HepG2 (cell line): ENCODE results near the gene DPM2. TPM values are rescaled to one million over a fixed set of nuclear protein-coding genes. Genes with fewer than 3 reads are reported as not detected.
A peak's percentile ranks its signal among the peaks of the same experiment; 100 is the strongest.

Source experiments
- DRAP1 ChIP-seq: IDR thresholded peaks from 2 replicates; pipeline ENCODE4 v1.6.1; 2016; ENCODE audit warnings: missing genetic modification reagents, missing compliant biosample characterization
- ELK4 ChIP-seq: sonication (generic); formaldehyde crosslinking; IDR thresholded peaks from 2 replicates; pipeline ENCODE4 v1.9.0; 2021; ENCODE audit warnings: missing genetic modification reagents, borderline replicate concordance
- HDAC1 ChIP-seq: sonication (generic); formaldehyde crosslinking; IDR thresholded peaks from 2 replicates; pipeline ENCODE4 v1.5.1; 2020; ENCODE audit warnings: mild to moderate bottlenecking, missing genetic modification reagents
- ZNF124 ChIP-seq: sonication (generic); formaldehyde crosslinking; IDR thresholded peaks from 2 replicates; pipeline ENCODE4 v1.4.0; 2020; ENCODE audit warnings: missing genetic modification reagents
- ZNF781 ChIP-seq: sonication (generic); formaldehyde crosslinking; IDR thresholded peaks from 2 replicates; pipeline ENCODE4 v1.5.1; 2020; ENCODE audit warnings: borderline replicate concordance, mild to moderate bottlenecking, missing genetic modification reagents; ENCODE audit errors: not compliant biosample characterization
- polyA plus RNA-seq, 8 experiments: library from polyadenylated mRNA; depleted of rRNA in 3 of 8; stranded (reverse) in 7 of 8; unstranded in 1 of 8; fragments of >200 nt; fragmentation: Illumina TruSeq in 4 of 8; extraction: Trizol in 4 of 8; gene quantifications; 2 replicates each; pipeline versions ENCODE4 v1.2.1 to v1.2.3, GENCODE V29; 2011 to 2016; ENCODE audit warnings: low read depth in 4 of 8, missing spikeins in 1 of 8, mixed read lengths in 1 of 8; ENCODE audit not compliant: insufficient read depth in 1 of 8
- total RNA-seq, 5 experiments: library from RNA; depleted of rRNA; stranded (reverse); fragments of >200 nt; fragmentation: Illumina TruSeq; extraction: Trizol; gene quantifications; 2 replicates each; pipeline ENCODE4 v1.2.3, GENCODE V29; 2016; ENCODE audit warnings: low read depth in 1 of 5
- TF ChIP-seq, protein P1 (sequence below): sonication (generic); formaldehyde crosslinking; IDR thresholded peaks from 2 replicates; pipeline ENCODE4 v1.4.0; 2020; ENCODE audit warnings: missing genetic modification reagents
- TF ChIP-seq, protein P2 (sequence below): sonication (generic); formaldehyde crosslinking; IDR thresholded peaks from 2 replicates; pipeline ENCODE4 v1.5.0; 2020; ENCODE audit warnings: mild to moderate bottlenecking, missing genetic modification reagents, borderline replicate concordance
- TF ChIP-seq, protein P3 (sequence below): sonication (generic); formaldehyde crosslinking; IDR thresholded peaks from 2 replicates; pipeline ENCODE4 v1.5.0; 2020; ENCODE audit warnings: mild to moderate bottlenecking, missing genetic modification reagents
- TF ChIP-seq, protein P4 (sequence below): sonication (generic); formaldehyde crosslinking; IDR thresholded peaks from 2 replicates; pipeline ENCODE4 v1.8.1; 2023; ENCODE audit warnings: mild to moderate bottlenecking, missing genetic modification reagents

DPM2 gene
- total and polyA plus RNA-seq, 2 of the 13 experiments (the other 11 are each of a cell fraction or from before 2014, with no cell fraction given) = 24.8 to 35.3 TPM

GRCh38 chr9:127897193-127897692, 40.4 kb downstream of the DPM2 start (continued):
- TF ChIP-seq DRAP1 (CRISPR knock-in tag) (0 out of 2 replicates have a peak, but pooled peaks have one; percentile 38), ZNF781 (CRISPR knock-in tag) (no peak), ZNF124 (CRISPR knock-in tag) (no peak), ELK4 (no peak), HDAC1 (CRISPR knock-in tag) (peak; percentile 63)
- TF ChIP-seq, protein P1, sequence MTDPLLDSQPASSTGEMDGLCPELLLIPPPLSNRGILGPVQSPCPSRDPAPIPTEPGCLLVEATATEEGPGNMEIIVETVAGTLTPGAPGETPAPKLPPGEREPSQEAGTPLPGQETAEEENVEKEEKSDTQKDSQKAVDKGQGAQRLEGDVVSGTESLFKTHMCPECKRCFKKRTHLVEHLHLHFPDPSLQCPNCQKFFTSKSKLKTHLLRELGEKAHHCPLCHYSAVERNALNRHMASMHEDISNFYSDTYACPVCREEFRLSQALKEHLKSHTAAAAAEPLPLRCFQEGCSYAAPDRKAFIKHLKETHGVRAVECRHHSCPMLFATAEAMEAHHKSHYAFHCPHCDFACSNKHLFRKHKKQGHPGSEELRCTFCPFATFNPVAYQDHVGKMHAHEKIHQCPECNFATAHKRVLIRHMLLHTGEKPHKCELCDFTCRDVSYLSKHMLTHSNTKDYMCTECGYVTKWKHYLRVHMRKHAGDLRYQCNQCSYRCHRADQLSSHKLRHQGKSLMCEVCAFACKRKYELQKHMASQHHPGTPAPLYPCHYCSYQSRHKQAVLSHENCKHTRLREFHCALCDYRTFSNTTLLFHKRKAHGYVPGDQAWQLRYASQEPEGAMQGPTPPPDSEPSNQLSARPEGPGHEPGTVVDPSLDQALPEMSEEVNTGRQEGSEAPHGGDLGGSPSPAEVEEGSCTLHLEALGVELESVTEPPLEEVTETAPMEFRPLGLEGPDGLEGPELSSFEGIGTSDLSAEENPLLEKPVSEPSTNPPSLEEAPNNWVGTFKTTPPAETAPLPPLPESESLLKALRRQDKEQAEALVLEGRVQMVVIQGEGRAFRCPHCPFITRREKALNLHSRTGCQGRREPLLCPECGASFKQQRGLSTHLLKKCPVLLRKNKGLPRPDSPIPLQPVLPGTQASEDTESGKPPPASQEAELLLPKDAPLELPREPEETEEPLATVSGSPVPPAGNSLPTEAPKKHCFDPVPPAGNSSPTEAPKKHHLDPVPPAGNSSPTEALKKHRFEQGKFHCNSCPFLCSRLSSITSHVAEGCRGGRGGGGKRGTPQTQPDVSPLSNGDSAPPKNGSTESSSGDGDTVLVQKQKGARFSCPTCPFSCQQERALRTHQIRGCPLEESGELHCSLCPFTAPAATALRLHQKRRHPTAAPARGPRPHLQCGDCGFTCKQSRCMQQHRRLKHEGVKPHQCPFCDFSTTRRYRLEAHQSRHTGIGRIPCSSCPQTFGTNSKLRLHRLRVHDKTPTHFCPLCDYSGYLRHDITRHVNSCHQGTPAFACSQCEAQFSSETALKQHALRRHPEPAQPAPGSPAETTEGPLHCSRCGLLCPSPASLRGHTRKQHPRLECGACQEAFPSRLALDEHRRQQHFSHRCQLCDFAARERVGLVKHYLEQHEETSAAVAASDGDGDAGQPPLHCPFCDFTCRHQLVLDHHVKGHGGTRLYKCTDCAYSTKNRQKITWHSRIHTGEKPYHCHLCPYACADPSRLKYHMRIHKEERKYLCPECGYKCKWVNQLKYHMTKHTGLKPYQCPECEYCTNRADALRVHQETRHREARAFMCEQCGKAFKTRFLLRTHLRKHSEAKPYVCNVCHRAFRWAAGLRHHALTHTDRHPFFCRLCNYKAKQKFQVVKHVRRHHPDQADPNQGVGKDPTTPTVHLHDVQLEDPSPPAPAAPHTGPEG (CRISPR knock-in tag) = no peak
- TF ChIP-seq, protein P2, sequence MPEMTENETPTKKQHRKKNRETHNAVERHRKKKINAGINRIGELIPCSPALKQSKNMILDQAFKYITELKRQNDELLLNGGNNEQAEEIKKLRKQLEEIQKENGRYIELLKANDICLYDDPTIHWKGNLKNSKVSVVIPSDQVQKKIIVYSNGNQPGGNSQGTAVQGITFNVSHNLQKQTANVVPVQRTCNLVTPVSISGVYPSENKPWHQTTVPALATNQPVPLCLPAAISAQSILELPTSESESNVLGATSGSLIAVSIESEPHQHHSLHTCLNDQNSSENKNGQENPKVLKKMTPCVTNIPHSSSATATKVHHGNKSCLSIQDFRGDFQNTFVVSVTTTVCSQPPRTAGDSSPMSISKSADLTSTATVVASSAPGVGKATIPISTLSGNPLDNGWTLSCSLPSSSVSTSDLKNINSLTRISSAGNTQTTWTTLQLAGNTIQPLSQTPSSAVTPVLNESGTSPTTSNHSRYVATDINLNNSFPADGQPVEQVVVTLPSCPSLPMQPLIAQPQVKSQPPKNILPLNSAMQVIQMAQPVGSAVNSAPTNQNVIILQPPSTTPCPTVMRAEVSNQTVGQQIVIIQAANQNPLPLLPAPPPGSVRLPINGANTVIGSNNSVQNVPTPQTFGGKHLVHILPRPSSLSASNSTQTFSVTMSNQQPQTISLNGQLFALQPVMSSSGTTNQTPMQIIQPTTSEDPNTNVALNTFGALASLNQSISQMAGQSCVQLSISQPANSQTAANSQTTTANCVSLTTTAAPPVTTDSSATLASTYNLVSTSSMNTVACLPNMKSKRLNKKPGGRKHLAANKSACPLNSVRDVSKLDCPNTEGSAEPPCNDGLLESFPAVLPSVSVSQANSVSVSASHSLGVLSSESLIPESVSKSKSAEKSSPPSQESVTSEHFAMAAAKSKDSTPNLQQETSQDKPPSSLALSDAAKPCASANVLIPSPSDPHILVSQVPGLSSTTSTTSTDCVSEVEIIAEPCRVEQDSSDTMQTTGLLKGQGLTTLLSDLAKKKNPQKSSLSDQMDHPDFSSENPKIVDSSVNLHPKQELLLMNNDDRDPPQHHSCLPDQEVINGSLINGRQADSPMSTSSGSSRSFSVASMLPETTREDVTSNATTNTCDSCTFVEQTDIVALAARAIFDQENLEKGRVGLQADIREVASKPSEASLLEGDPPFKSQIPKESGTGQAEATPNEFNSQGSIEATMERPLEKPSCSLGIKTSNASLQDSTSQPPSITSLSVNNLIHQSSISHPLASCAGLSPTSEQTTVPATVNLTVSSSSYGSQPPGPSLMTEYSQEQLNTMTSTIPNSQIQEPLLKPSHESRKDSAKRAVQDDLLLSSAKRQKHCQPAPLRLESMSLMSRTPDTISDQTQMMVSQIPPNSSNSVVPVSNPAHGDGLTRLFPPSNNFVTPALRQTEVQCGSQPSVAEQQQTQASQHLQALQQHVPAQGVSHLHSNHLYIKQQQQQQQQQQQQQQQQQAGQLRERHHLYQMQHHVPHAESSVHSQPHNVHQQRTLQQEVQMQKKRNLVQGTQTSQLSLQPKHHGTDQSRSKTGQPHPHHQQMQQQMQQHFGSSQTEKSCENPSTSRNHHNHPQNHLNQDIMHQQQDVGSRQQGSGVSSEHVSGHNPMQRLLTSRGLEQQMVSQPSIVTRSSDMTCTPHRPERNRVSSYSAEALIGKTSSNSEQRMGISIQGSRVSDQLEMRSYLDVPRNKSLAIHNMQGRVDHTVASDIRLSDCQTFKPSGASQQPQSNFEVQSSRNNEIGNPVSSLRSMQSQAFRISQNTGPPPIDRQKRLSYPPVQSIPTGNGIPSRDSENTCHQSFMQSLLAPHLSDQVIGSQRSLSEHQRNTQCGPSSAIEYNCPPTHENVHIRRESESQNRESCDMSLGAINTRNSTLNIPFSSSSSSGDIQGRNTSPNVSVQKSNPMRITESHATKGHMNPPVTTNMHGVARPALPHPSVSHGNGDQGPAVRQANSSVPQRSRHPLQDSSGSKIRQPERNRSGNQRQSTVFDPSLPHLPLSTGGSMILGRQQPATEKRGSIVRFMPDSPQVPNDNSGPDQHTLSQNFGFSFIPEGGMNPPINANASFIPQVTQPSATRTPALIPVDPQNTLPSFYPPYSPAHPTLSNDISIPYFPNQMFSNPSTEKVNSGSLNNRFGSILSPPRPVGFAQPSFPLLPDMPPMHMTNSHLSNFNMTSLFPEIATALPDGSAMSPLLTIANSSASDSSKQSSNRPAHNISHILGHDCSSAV (CRISPR knock-in tag) = no peak
- TF ChIP-seq, protein P3, sequence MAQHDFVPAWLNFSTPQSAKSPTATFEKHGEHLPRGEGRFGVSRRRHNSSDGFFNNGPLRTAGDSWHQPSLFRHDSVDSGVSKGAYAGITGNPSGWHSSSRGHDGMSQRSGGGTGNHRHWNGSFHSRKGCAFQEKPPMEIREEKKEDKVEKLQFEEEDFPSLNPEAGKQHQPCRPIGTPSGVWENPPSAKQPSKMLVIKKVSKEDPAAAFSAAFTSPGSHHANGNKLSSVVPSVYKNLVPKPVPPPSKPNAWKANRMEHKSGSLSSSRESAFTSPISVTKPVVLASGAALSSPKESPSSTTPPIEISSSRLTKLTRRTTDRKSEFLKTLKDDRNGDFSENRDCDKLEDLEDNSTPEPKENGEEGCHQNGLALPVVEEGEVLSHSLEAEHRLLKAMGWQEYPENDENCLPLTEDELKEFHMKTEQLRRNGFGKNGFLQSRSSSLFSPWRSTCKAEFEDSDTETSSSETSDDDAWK = no peak
- TF ChIP-seq, protein P4, sequence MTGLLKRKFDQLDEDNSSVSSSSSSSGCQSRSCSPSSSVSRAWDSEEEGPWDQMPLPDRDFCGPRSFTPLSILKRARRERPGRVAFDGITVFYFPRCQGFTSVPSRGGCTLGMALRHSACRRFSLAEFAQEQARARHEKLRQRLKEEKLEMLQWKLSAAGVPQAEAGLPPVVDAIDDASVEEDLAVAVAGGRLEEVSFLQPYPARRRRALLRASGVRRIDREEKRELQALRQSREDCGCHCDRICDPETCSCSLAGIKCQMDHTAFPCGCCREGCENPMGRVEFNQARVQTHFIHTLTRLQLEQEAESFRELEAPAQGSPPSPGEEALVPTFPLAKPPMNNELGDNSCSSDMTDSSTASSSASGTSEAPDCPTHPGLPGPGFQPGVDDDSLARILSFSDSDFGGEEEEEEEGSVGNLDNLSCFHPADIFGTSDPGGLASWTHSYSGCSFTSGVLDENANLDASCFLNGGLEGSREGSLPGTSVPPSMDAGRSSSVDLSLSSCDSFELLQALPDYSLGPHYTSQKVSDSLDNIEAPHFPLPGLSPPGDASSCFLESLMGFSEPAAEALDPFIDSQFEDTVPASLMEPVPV (CRISPR knock-in tag) = no peak
